ENCODE measurements around the gene MDFI. TPM values are rescaled to one million over a fixed set of nuclear protein-coding genes. Genes with fewer than 3 reads are reported as not detected.

Gene MDFI
- total RNA-seq, 1 experiment from 2014 or later = 59.1 TPM

GRCh38 chr6:41687501-41688175 is 49.4 kb downstream of the MDFI start:
- no TSS peak for BruUV-seq (replicated peaks)
- POLR2A ChIA-PET = no interaction called here
- Mint-ChIP-seq H3K4me1 (ENCODE audit: insufficient read depth, unreplicated experiment) (peaks cover 7% of the 10 kb centered on the region), H3K4me3 (ENCODE audit: unreplicated experiment) (no peak overlapping the region), H3K27ac (ENCODE audit: low read depth, unreplicated experiment) (no peak overlapping the region), H3K9me3 (ENCODE audit: unreplicated experiment) (no peaks in the 10 kb centered on the region), H3K36me3 (ENCODE audit: insufficient read depth, unreplicated experiment) (peaks cover 49% of the 10 kb centered on the region), H3K27me3 (ENCODE audit: insufficient read depth, unreplicated experiment) (no peaks in the 10 kb centered on the region)
- intact Hi-C loops (cut with micrococcal nuclease) = no loop called here
- CTCF ChIA-PET = interaction anchor here (0.6 to 8.3 kb wide), 6 partner anchors 11 to 322 kb away, joined by 3 to 137 read pairs (median 4); partner anchors contain the start of gene FRS3
- TF ChIP-seq CTCF (IDR thresholded peaks at IDR 0.05; ENCODE audit: unreplicated experiment) = no peak
- no peak for DNase-seq (ENCODE audit: unreplicated experiment)

- ChIA-PET CTCF (interaction anchor here (0.6 to 8.3 kb wide), 10 partner anchors 16 to 320 kb away, joined by 3 to 137 read pairs (median 3); partner anchors contain the start of gene FRS3), POLR2A (no interaction called here)
- H3K4me3 Mint-ChIP-seq (ENCODE audit: unreplicated experiment) = no peak overlapping the region
- DNase-seq (ENCODE audit: unreplicated experiment) = no peak
- H3K36me3 Mint-ChIP-seq (ENCODE audit: insufficient read depth, unreplicated experiment) = peaks cover 46% of the 10 kb centered on the region
- peaks cover 7% of the 10 kb centered on the region for H3K4me1 Mint-ChIP-seq (ENCODE audit: insufficient read depth, unreplicated experiment)
- H3K27me3 Mint-ChIP-seq (ENCODE audit: insufficient read depth, unreplicated experiment) = no peaks in the 10 kb centered on the region
- intact Hi-C loops (cut with micrococcal nuclease) = no loop called here
- H3K9me3 Mint-ChIP-seq (ENCODE audit: unreplicated experiment) = no peaks in the 10 kb centered on the region
- TF ChIP-seq CTCF (IDR thresholded peaks at IDR 0.05; ENCODE audit: unreplicated experiment) = no peak
- no TSS peak for BruUV-seq (replicated peaks)
- H3K27ac Mint-ChIP-seq (ENCODE audit: low read depth, unreplicated experiment) = no peak overlapping the region
Measured at GRCh38 chr6:41688256-41688965, 50.1 kb downstream of the MDFI start.

- ChIA-PET POLR2A (interaction anchor here (0.6 kb wide), 1 partner anchor 98 kb away, joined by 3 read pairs; no protein-coding TSS in a partner anchor), CTCF (interaction anchor here (0.6 to 8.3 kb wide), 14 partner anchors 10 to 499 kb away, joined by 3 to 137 read pairs (median 4); no protein-coding TSS in a partner anchor)
- H3K36me3 Mint-ChIP-seq (ENCODE audit: insufficient read depth, unreplicated experiment) = peaks cover 39% of the 10 kb centered on the region
- H3K27me3 Mint-ChIP-seq (ENCODE audit: insufficient read depth, unreplicated experiment) = no peaks in the 10 kb centered on the region
- no peak for TF ChIP-seq CTCF (IDR thresholded peaks at IDR 0.05; ENCODE audit: unreplicated experiment)
- H3K9me3 Mint-ChIP-seq (ENCODE audit: unreplicated experiment) = no peaks in the 10 kb centered on the region
- peaks cover 7% of the 10 kb centered on the region for H3K4me1 Mint-ChIP-seq (ENCODE audit: insufficient read depth, unreplicated experiment)
- H3K27ac Mint-ChIP-seq (ENCODE audit: low read depth, unreplicated experiment) = no peak overlapping the region
- BruUV-seq (replicated peaks) = no TSS peak
- intact Hi-C loops (cut with micrococcal nuclease) = no loop called here
- DNase-seq (ENCODE audit: unreplicated experiment) = peak; percentile 53
- H3K4me3 Mint-ChIP-seq (ENCODE audit: unreplicated experiment) = no peak overlapping the region
Measured at GRCh38 chr6:41689171-41690008, 51.1 kb downstream of the MDFI start.
